SK-N-SH treated with all-trans-retinoic acid at 6 μM for 48 hours (cell line): Measurements from ENCODE around the gene CR1.

Experiments used
- ATAC-seq: fragments of 200-7000 bp; cut with Tn5 transposase; 3 replicates; pipeline ENCODE4 v1.9.1; 2020; ENCODE audit warnings: mild to moderate bottlenecking, moderate library complexity
- ARNTL ChIP-seq: fragments of 450-650 bp; formaldehyde crosslinking; IDR thresholded peaks from 2 replicates; pipeline ENCODE4 v1.5.0; 2020; ENCODE audit warnings: low read depth, mild to moderate bottlenecking, moderate library complexity, borderline replicate concordance
- BACH2 ChIP-seq: fragments of 250-450 bp; sonication (Bioruptor Pico); IDR thresholded peaks from 2 replicates; pipeline ENCODE4 v1.9.0; 2021; ENCODE audit warnings: mild to moderate bottlenecking, borderline replicate concordance
- CREB5 ChIP-seq: fragments of 250-450 bp; sonication (Bioruptor Pico); IDR thresholded peaks from 2 replicates; pipeline ENCODE4 v1.5.1; 2020; ENCODE audit warnings: low read depth, mild to moderate bottlenecking, moderate library complexity
- CSDC2 ChIP-seq: fragments of 250-450 bp; sonication (Bioruptor Pico); IDR thresholded peaks from 2 replicates; pipeline ENCODE4 v1.5.0; 2020; ENCODE audit warnings: mild to moderate bottlenecking, moderate library complexity
- CSRNP3 ChIP-seq: fragments of 250-450 bp; sonication (Bioruptor Pico); IDR thresholded peaks from 2 replicates; pipeline ENCODE4 v1.5.1; 2021; ENCODE audit warnings: mild to moderate bottlenecking, moderate library complexity
- ESRRG ChIP-seq: fragments of 250-450 bp; sonication (Bioruptor Pico); IDR thresholded peaks from 2 replicates; pipeline ENCODE4 v1.6.1; 2021; ENCODE audit warnings: mild to moderate bottlenecking
- GLIS3 ChIP-seq: fragments of 250-450 bp; sonication (Bioruptor Pico); IDR thresholded peaks from 2 replicates; pipeline ENCODE4 v1.5.0; 2020; ENCODE audit warnings: mild to moderate bottlenecking, moderate library complexity
- OSR1 ChIP-seq: fragments of 250-450 bp; sonication (Bioruptor Pico); IDR thresholded peaks from 2 replicates; pipeline ENCODE4 v1.8.0; 2022; ENCODE audit warnings: moderate library complexity, mild to moderate bottlenecking, inconsistent platforms
- PATZ1 ChIP-seq: fragments of 250-450 bp; sonication (Bioruptor Pico); IDR thresholded peaks from 2 replicates; pipeline ENCODE4 v1.8.0; 2020; ENCODE audit warnings: mild to moderate bottlenecking, moderate library complexity, borderline replicate concordance
- POU6F1 ChIP-seq: fragments of 250-450 bp; sonication (Bioruptor Pico); IDR thresholded peaks from 2 replicates; pipeline ENCODE4 v1.8.0; 2021; ENCODE audit warnings: low read depth, mild to moderate bottlenecking, moderate library complexity, borderline replicate concordance
- PPARA ChIP-seq: fragments of 250-450 bp; sonication (Bioruptor Pico); IDR thresholded peaks from 2 replicates; pipeline ENCODE4 v1.5.0; 2020; ENCODE audit warnings: mild to moderate bottlenecking, borderline replicate concordance
- RARB ChIP-seq: fragments of 250-450 bp; sonication (Bioruptor Pico); IDR thresholded peaks from 2 replicates; pipeline ENCODE4 v1.8.0; 2021; ENCODE audit warnings: mild to moderate bottlenecking, moderate library complexity
- SNAI2 ChIP-seq: fragments of 250-450 bp; sonication (Bioruptor Pico); IDR thresholded peaks from 2 replicates; pipeline ENCODE4 v1.5.0; 2020; ENCODE audit warnings: mild to moderate bottlenecking, moderate library complexity
- TCF4 ChIP-seq: fragments of 250-450 bp; sonication (Bioruptor Pico); IDR thresholded peaks from 2 replicates; pipeline ENCODE4 v1.8.0; 2021; ENCODE audit warnings: mild to moderate bottlenecking, moderate library complexity, borderline replicate concordance
- TOX ChIP-seq: fragments of 250-450 bp; sonication (Bioruptor Pico); IDR thresholded peaks from 2 replicates; pipeline ENCODE4 v1.8.0; 2021; ENCODE audit warnings: mild to moderate bottlenecking, moderate library complexity, borderline replicate concordance
- TSHZ2 ChIP-seq: fragments of 250-450 bp; sonication (Bioruptor Pico); IDR thresholded peaks from 2 replicates; pipeline ENCODE4 v1.5.0; 2020; ENCODE audit warnings: mild to moderate bottlenecking, moderate library complexity
- ZC3H10 ChIP-seq: fragments of 250-450 bp; sonication (Bioruptor Pico); IDR thresholded peaks from 2 replicates; pipeline ENCODE4 v1.5.1; 2021; ENCODE audit warnings: mild to moderate bottlenecking, moderate library complexity
- ZFP3 ChIP-seq: fragments of 250-450 bp; sonication (Bioruptor Pico); IDR thresholded peaks from 2 replicates; pipeline ENCODE4 v1.5.0; 2020; ENCODE audit warnings: mild to moderate bottlenecking, moderate library complexity
- ZFP30 ChIP-seq: fragments of 450-650 bp; formaldehyde crosslinking; IDR thresholded peaks from 2 replicates; pipeline ENCODE4 v1.5.0; 2022; ENCODE audit warnings: mild to moderate bottlenecking, moderate library complexity
- ZNF565 ChIP-seq: fragments of 450-650 bp; formaldehyde crosslinking; conservative IDR thresholded peaks from 2 replicates; pipeline ENCODE4 v1.5.0; 2020; ENCODE audit warnings: low read depth, mild to moderate bottlenecking, moderate library complexity
- ZNF70 ChIP-seq: fragments of 450-650 bp; formaldehyde crosslinking; IDR thresholded peaks from 2 replicates; pipeline ENCODE4 v1.5.0; 2020; ENCODE audit warnings: mild to moderate bottlenecking, moderate library complexity
- ZNF8 ChIP-seq: fragments of 450-650 bp; formaldehyde crosslinking; IDR thresholded peaks from 2 replicates; pipeline ENCODE4 v1.5.0; 2020; ENCODE audit warnings: mild to moderate bottlenecking, moderate library complexity

CR1 gene

GRCh38 chr1:207502726-207503125, 6.8 kb downstream of the CR1 start:
- no peak for ATAC-seq
- TF ChIP-seq PATZ1 (CRISPR knock-in tag) = no peak
- no peak for TF ChIP-seq PPARA
- TF ChIP-seq ZNF565 (CRISPR knock-in tag) = no peak
- no peak for TF ChIP-seq ESRRG
- no peak for TF ChIP-seq ZNF8
- TF ChIP-seq CSRNP3 (CRISPR knock-in tag) = no peak
- TF ChIP-seq SNAI2 = no peak
- no peak for TF ChIP-seq TOX (CRISPR knock-in tag)

GRCh38 chr1:207503950-207504349, 8.0 kb downstream of the CR1 start:
- TF ChIP-seq RARB = no peak
- no peak for TF ChIP-seq GLIS3 (CRISPR knock-in tag)
- TF ChIP-seq, all 23 proteins: peak for 0
- no peak for ATAC-seq

- ATAC-seq = no peak
- no peak for TF ChIP-seq GLIS3 (CRISPR knock-in tag)
- no peak for TF ChIP-seq POU6F1
- TF ChIP-seq TOX (CRISPR knock-in tag) = no peak
- no peak for TF ChIP-seq ZNF70 (CRISPR knock-in tag)
Observed at GRCh38 chr1:207504438-207504837, 8.5 kb downstream of the CR1 start.

GRCh38 chr1:207510444-207510843, 14.5 kb downstream of the CR1 start:
- TF ChIP-seq ARNTL (CRISPR knock-in tag) (no peak), POU6F1 (no peak), CSDC2 (no peak), CREB5 (CRISPR knock-in tag) (no peak), PPARA (no peak), OSR1 (CRISPR knock-in tag) (no peak), ZNF8 (no peak), BACH2 (CRISPR knock-in tag) (no peak), PATZ1 (CRISPR knock-in tag) (no peak), GLIS3 (CRISPR knock-in tag) (no peak), ZC3H10 (CRISPR knock-in tag) (no peak), SNAI2 (no peak), TSHZ2 (CRISPR knock-in tag) (no peak), ESRRG (no peak), TCF4 (CRISPR knock-in tag) (no peak), CSRNP3 (CRISPR knock-in tag) (no peak), ZFP3 (CRISPR knock-in tag) (no peak), ZNF70 (CRISPR knock-in tag) (no peak), ZFP30 (CRISPR knock-in tag) (no peak)
- no peak for ATAC-seq
